HG03558 (cell line): Measurements from ENCODE around the gene CNTNAP2.
A peak's percentile ranks its signal among the peaks of the same experiment; 100 is the strongest.
"Not testable (repeated sequence)": the region's sequence is repeated elsewhere in the genome, so short reads cannot be mapped to it uniquely, and the experiment has no call there.

Experiments
- ATAC-seq: cut with Tn5 transposase; IDR thresholded peaks from one replicate; pipeline ENCODE4 v1.9.1; 2021; ENCODE audit warnings: moderate number of reproducible peaks; ENCODE audit not compliant: unreplicated experiment; ENCODE audit errors: extremely low read depth

The CNTNAP2 gene

DNA sequence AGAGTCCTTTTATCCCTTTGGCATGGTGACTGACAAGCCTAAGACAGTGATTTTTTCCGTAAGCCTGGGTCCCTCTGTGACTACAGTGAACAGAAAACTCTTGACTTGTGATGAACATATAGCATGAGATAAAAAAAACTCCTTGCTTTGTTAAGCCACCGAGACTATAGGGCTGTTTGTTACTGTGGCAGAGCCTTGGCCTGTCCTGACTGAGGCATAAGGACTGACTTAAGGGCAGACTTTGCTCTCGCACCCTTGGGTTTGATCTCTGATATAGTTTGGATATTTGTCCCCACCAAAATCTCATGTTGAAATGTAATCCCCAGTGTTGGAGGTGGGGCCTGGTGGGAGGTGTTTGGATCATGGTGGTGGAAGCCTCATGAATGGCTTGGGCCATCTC, 2157.5 kb downstream of the CNTNAP2 start:
- ATAC-seq, result no peak

DNA sequence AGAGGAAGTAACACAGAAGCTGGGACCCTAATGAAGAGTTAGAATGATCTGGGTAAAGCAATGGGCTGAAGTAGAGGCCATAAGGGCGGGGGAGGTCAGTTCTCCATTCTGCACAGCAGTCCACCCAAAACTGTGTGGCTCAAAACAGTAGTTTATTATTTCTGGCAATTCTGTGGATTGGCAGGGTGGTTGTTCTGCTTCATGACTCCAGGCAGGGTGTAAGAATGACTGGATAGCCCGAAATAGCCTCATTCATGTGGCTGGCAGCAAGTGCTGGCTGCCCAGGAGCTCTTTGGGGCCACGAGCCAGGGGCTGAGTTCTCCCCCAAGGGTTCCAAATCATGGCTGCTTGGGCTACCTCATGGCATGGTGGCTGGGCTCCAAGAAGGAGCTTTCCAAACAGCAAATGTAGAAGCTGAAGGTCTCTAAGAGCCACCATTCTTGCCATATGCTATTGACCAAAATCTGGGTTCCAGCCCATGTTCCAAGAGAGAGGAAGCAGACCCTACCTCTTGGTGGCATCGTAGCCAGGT, 2158.8 kb downstream of the CNTNAP2 start:
- ATAC-seq, result no peak

- ATAC-seq, result no peak
These were observed 2159.9 kb downstream of the CNTNAP2 start for GRCh38 chr7:148276314-148277041.

- no peak for ATAC-seq
These were observed 2160.6 kb downstream of the CNTNAP2 start for GRCh38 chr7:148277042-148277660.

DNA sequence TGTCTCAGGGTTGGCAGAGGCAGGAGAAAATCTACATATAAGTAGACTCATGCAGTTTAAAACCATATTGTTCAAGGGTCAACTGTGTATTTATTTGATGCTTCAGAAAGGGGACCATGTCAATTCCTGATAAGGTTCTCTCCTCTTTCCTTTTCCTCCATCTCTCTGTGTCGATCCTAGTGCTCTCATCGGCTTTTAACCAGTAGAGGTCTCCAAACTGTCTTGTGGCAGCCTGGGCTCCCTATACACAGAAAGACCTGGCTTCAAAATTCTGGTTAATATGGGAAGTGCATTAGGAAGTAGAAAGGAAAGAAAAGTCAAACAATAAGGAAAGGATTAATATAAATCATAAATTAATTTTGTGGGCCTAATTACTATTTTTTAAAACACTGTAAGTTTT, 2169.5 kb downstream of the CNTNAP2 start:
- no peak for ATAC-seq

DNA sequence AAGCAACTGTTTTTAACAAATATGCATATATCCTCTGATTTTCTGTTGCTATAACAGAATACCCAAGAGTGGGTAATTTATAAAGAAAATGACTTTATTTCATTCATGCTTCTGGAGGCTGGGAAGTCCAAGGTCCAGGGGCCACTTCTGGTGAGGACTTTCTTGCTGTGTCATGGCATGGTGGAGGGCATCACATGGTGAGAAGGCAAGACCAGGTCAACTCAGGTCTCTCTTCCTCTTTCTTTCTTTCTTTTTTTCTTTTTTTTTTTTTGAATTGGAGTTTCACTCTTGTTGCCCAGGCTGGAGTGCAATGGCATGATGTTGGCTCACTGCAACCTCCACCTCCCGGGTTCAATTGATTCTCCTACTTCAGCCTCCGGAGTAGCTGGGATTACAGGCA, 2170.9 kb downstream of the CNTNAP2 start:
- ATAC-seq, result no peak

DNA sequence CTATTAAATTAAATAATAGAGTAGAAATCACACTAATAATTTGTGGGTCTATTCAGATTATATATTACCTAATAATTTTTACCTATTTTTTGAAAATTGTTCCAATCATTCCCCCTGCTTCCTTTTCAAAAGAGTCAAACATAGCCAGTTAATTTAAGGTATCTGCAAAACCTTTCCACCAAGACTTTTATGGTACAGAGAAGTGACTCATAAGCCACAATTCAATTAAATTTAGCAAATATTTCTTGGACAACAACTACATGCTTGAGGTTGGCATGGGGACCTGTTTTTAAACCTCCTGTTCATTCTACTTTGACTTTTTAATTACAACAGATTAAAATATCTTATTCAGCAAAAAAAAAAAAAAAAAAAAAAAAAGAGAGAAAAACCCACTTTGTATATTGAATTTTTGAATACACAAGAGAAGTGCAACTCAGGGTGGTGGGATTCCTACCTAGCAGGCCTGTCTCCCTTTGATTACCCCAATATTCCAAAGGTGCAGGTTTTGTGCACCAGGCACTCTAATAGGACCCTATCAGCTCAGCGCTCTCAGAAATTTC, 2172.1 kb downstream of the CNTNAP2 start:
- no peak for ATAC-seq

- ATAC-seq, result no peak
These were observed 2173.0 kb downstream of the CNTNAP2 start for GRCh38 chr7:148289630-148290029.

- no peak for ATAC-seq
These were observed 2173.9 kb downstream of the CNTNAP2 start for GRCh38 chr7:148290538-148290937.

DNA sequence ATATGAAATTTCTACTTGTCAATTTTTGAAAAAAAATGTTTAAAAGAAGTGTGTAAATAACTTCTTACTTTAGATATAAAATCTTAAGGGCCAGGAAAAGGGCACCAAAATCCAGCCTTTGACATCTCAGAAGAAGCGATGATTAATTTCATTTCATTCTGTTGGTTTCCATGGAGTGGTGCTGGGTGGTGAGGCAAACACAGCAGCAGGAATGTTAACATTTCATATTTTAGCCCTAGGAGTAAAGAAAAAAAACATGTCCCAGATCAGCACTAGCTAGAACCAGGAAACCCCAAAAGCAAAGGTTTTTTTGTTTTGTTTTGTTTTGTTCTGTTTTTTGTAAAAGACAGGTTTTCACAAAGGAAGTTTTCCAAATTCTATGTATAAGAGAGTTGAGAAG, 2175.2 kb downstream of the CNTNAP2 start:
- no peak for ATAC-seq

DNA sequence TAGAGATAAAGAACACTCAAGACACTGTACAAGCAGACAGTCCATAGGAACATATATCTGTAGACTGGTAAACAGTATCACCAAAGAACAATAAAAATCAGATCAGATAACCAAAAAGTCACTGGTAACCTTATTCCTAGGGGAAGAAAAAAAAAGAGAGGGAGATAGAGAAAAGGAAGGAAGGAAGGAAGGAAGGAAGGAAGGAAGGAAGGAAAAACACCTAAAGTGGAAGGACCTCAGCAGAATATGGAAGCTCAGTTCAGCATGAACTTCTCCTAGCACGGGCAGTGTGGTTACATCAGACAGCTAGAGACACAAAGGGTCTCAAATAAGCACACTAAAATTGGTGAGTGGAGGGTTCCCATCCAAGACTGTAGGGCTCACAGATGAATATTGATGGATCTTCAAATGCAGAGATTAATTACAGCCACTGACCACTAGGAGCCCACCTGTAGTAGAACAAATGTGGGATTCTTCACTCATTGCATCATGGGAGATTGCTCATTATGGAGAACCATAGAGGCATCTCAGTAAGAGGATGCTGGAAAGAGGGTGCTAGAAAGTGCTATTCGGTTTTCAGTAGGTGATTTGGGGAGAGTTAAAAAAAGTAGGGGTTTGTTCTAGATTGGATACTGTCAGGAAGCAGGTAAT, 2180.5 kb downstream of the CNTNAP2 start:
- ATAC-seq, result no peak

DNA sequence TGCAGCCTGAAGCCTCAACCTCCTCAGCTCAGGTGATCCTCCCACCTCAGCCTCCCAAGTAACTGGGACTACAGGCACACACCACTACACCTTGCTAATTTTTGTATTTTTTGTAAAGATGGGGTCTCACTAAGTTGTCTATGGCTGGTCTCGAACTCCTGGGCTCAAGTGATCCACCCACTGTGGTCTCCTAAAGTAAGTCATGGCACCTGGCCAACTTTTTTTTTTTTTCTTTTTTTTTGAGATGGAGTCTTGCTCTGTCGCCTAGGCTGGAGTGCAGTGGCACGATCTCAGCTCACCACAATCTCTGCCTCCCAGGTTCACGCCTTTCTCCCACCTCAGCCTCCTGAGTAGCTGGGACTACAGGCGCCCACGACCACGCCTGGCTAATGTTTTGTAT, 2182.2 kb downstream of the CNTNAP2 start:
- not testable (repeated sequence) for ATAC-seq

- no peak for ATAC-seq
These were observed 2183.0 kb downstream of the CNTNAP2 start for GRCh38 chr7:148299350-148300276.

DNA sequence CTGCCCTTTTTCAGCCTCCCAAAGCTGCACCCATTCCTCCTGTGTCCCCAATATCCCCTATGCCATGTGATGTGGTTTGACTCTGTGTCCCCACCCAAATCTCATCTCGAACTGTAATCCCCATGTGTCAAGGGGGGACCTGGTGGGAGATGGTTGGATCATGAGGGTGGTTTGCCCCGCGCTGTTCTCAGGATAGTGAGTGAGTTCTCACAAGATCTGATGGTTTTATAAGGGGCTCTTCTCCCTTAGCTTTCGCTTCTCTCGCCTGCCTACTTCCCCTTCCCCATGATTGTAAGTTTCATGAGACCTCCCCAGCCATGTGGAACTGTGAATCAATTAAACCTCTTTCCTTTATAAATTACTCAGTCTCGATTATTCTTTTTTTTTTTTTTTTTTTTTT, 2185.8 kb downstream of the CNTNAP2 start:
- ATAC-seq, result not testable (repeated sequence)

DNA sequence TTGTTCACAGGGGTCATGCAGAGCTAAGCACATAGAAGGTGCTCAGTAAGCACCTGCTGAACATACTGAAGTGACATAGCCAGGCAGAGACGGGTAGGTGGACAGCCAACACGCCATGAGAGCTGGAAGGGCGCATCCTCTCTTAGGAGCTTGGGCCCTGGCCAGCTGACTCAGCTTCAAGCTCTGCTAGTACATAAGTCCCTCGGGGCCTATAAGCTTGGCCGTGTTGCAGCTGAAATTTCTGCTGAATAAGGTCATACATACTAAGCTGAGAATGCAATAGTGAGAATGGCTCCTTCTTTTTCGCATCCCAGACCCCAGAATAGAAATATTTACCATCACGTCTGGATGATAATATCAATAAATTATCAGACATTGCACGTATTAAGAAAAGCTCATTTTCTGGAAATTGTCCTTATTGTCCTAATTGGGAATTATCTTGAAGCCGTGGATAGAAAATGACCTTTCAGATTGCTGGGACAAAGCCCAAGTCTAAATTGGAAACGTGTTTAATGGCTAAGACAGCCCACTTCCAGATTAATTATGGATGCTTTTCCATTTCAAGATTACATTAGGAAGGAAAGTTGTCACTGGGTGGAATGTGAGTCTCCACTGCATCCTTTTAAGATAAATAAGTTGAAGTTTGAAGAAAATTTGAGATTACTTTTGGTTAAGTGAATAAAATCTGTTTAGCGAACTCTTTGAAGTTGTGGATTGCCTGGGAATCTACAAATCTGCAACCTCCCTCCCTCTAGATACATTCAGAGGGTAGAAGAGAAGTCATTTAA, 2186.9 kb downstream of the CNTNAP2 start:
- ATAC-seq, result no peak

DNA sequence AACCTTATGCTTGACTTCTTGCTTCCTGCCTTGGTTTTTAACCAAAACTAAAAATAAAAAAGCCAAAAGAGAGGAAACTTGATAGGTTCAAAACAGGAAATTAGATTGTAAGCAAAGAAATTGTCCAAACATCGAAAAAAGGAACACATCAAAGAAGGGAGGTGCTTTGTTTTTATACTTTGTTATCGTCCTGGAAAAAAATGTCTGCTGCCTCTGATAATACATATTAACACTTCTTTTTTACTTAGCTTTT, 2187.4 kb downstream of the CNTNAP2 start:
- ATAC-seq, result no peak

DNA sequence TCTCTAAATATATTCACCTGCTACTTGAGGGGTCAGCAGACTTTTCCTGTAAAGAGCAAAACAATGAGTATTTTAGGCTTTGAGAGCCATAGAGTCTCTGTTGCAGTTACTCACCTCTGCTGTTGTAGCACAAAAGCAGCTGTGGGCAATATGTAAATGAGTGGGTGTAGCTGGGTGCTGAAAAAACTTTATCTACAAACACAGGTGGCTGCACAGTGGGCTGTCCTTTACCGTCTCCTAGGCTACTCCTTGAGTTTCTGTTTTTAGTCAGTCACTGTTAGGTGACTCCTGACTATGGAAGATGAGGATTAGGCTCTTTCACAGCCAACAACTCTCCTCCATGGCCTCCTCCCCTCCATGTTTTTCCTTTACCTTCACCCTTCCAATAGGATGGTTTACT, 2187.9 kb downstream of the CNTNAP2 start:
- ATAC-seq, result peak; percentile 62

DNA sequence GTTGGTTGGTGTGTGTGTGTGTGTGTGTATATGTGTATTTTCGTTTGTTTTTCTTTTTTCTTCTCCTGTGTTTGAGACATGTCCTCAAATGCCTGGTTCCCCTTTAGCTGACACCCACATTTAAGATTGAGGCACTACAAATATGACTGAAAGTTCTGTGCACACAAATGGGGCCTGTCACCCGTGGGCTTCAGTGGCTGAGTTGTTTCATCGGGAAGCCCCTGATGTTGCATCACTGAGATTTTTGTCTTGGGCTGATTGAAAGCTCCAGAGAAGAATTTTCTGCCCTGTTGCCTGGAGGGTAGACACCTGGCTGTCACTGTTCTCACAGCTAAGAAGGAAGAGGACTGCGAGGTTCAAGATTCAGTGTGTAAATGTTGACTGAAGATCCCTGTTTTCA, 2190.2 kb downstream of the CNTNAP2 start:
- ATAC-seq, result no peak

DNA sequence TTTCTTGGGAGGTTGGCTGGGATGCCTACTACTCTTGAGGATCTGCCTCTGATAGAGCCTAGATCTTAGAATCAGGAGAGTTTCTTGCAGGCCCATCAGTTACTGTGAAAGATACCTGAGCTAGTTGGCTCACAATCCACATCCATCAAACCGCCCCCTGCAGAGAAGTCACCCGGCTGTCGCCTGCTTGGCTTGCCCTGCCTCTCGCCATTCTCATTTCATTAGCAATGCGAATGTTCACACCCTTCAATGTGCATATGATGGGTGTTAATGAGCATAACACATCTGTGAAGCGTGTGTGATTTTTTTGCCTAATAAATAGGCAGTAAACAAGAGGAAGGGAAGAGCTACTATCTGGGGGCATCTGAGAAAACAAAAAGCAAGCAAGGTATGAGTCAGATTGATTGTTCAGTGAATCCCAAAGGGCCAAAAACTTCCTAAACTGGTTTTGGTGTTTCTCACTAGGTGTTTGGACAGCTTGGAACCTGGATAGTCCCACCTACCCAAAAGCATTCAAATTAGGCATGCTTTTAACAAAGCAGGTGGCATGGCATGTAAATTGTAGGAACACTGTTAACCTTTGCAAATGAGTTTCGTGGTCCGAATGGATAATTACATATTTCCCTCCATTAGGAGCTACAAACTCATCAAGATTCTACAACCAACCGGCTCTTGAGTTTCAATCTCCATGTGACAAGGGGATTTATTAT, 2201.7 kb downstream of the CNTNAP2 start:
- ATAC-seq, result no peak
